ENCODE results near the gene SLIT1. TPM values are rescaled to one million over a fixed set of nuclear protein-coding genes. Genes with fewer than 3 reads are reported as not detected.

Gene SLIT1
- total RNA-seq, 1 donor from 2014 or later: 0.23 TPM

DNA sequence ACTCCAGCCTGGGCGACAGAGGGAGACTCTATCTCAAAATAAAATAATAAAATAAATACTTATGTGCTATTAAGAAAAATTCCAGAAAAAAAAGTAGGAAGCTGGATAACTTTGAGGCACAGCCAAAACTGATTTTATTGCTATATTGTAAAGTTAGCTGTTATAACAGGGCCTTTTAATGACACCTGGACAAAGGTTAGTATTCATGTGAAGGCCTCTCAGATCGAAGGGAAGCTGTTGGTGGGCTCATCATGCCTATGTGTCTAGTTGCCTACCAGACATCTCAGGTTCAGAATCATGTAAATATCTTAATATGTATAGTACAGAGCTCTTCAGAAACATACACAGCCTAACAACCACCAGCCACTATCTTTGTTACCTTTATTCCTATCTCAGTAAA, 210.6 kb downstream of the SLIT1 start:
- TF ChIP-seq, protein P1, sequence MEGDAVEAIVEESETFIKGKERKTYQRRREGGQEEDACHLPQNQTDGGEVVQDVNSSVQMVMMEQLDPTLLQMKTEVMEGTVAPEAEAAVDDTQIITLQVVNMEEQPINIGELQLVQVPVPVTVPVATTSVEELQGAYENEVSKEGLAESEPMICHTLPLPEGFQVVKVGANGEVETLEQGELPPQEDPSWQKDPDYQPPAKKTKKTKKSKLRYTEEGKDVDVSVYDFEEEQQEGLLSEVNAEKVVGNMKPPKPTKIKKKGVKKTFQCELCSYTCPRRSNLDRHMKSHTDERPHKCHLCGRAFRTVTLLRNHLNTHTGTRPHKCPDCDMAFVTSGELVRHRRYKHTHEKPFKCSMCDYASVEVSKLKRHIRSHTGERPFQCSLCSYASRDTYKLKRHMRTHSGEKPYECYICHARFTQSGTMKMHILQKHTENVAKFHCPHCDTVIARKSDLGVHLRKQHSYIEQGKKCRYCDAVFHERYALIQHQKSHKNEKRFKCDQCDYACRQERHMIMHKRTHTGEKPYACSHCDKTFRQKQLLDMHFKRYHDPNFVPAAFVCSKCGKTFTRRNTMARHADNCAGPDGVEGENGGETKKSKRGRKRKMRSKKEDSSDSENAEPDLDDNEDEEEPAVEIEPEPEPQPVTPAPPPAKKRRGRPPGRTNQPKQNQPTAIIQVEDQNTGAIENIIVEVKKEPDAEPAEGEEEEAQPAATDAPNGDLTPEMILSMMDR (IDR thresholded peaks at IDR 0.05; ENCODE audit: insufficient read depth, low read depth, low read length): no peak
- TF ChIP-seq EZH2 (IDR thresholded peaks at IDR 0.05; ENCODE audit: insufficient read depth, low read length): no peak

DNA sequence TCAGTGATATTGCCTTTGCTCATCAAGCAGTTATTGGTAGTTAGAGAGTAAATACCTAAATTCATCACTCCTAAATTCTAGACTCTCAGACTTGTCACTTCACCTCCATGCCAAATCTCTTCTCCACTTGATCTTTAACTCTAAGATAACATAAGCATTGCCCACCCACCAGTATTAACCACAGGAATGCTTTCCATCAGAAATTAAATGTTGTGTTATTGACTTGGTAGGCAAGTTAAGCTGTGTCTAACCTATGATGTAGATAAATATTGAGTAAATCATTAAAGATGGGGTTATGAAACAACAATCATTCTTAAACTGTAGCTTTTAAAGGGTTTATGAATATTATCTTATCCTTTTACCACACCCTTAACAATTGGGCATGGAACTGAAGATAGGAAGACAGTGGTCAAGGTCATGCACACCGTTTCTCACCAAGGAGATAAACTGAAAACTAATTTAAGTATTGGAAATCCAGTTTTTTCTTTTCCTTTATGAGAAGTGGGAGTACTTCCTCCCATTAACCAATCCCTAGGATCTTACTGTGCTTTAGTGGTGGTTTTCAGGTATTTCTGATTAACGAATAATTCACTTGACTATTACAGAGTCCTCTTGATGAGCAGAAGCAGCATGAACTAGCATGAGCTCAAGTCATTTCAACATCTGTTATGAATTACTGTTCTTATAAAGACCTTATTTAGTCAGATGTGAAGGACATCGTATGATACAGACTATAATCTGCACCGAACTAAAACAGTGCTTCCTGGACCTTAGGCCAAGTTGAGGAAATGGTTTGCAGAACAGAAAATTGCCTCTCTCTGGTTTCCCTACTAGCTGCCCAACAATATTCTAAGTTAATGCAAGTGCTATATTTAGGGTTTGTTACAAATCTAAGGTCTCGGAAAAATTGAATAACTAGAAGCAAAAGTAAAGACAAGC, 211.7 kb downstream of the SLIT1 start:
- no peaks in the 10 kb centered on the region for H4K20me1 ChIP-seq (ENCODE audit: insufficient read depth, low read length)
- peak; percentile 29 for FAIRE-seq
- no peaks in the 10 kb centered on the region for H3K4me1 ChIP-seq (ENCODE audit: insufficient read depth, low read length)
- H3K36me3 Mint-ChIP-seq (ENCODE audit: low read depth, unreplicated experiment): no peaks in the 10 kb centered on the region
- DNase-seq (ENCODE audit: low read depth): peak; percentile 26
- H2AFZ ChIP-seq (ENCODE audit: low read depth, low read length): no peak overlapping the region
- no peaks in the 10 kb centered on the region for H3K9me3 Mint-ChIP-seq (ENCODE audit: unreplicated experiment)
- H3K27ac Mint-ChIP-seq (ENCODE audit: unreplicated experiment): peak overlapping the region; percentile 1
- H3K27me3 Mint-ChIP-seq (ENCODE audit: low read depth, unreplicated experiment): no peaks in the 10 kb centered on the region
- no peaks in the 10 kb centered on the region for H3K27me3 ChIP-seq (ENCODE audit: insufficient read depth, low read length)
- TF ChIP-seq, protein P1 (IDR thresholded peaks at IDR 0.05; ENCODE audit: insufficient read depth, low read depth, low read length): no peak
- TF ChIP-seq EZH2 (IDR thresholded peaks at IDR 0.05; ENCODE audit: insufficient read depth, low read length): no peak
- no peak overlapping the region for H3K4me3 ChIP-seq (ENCODE audit: insufficient read depth, low read depth, low read length)
- H3K9ac ChIP-seq (ENCODE audit: low read length): no peak overlapping the region
- peaks cover 13% of the 10 kb centered on the region for H3K4me1 Mint-ChIP-seq (ENCODE audit: low read depth, unreplicated experiment)
- H3K4me2 ChIP-seq (ENCODE audit: low read length): no peak overlapping the region
- H3K4me3 Mint-ChIP-seq (ENCODE audit: unreplicated experiment): no peak overlapping the region
- H3K9me3 ChIP-seq (ENCODE audit: insufficient read depth, low read depth, low read length): no peaks in the 10 kb centered on the region
- no peaks in the 10 kb centered on the region for H3K79me2 ChIP-seq (ENCODE audit: insufficient read depth, low read length)
- H3K27ac ChIP-seq (ENCODE audit: low read depth, low read length): no peak overlapping the region
- no peaks in the 10 kb centered on the region for H3K36me3 ChIP-seq (ENCODE audit: insufficient read depth, low read length)

More for the DNA sequence above, 210.6 kb downstream of the SLIT1 start:
- H3K9me3 Mint-ChIP-seq (ENCODE audit: unreplicated experiment): no peaks in the 10 kb centered on the region
- H3K4me1 ChIP-seq (ENCODE audit: insufficient read depth, low read length): no peaks in the 10 kb centered on the region
- peaks cover 2% of the 10 kb centered on the region for H3K36me3 Mint-ChIP-seq (ENCODE audit: low read depth, unreplicated experiment)
- FAIRE-seq: no peak
- no peak overlapping the region for H3K4me3 ChIP-seq (ENCODE audit: insufficient read depth, low read depth, low read length)
- H3K9ac ChIP-seq (ENCODE audit: low read length): no peak overlapping the region
- H3K27ac ChIP-seq (ENCODE audit: low read depth, low read length): no peak overlapping the region
- H3K27me3 Mint-ChIP-seq (ENCODE audit: low read depth, unreplicated experiment): no peaks in the 10 kb centered on the region
- H3K9me3 ChIP-seq (ENCODE audit: insufficient read depth, low read depth, low read length): no peaks in the 10 kb centered on the region
- H3K4me2 ChIP-seq (ENCODE audit: low read length): no peak overlapping the region
- no peaks in the 10 kb centered on the region for H3K36me3 ChIP-seq (ENCODE audit: insufficient read depth, low read length)
- no peaks in the 10 kb centered on the region for H3K27me3 ChIP-seq (ENCODE audit: insufficient read depth, low read length)
- no peaks in the 10 kb centered on the region for H3K79me2 ChIP-seq (ENCODE audit: insufficient read depth, low read length)
- DNase-seq (ENCODE audit: low read depth): no peak
- H3K4me1 Mint-ChIP-seq (ENCODE audit: low read depth, unreplicated experiment): peaks cover 13% of the 10 kb centered on the region
- no peaks in the 10 kb centered on the region for H4K20me1 ChIP-seq (ENCODE audit: insufficient read depth, low read length)
- no peak overlapping the region for H3K27ac Mint-ChIP-seq (ENCODE audit: unreplicated experiment)
- H2AFZ ChIP-seq (ENCODE audit: low read depth, low read length): no peak overlapping the region
- no peak overlapping the region for H3K4me3 Mint-ChIP-seq (ENCODE audit: unreplicated experiment)

DNA sequence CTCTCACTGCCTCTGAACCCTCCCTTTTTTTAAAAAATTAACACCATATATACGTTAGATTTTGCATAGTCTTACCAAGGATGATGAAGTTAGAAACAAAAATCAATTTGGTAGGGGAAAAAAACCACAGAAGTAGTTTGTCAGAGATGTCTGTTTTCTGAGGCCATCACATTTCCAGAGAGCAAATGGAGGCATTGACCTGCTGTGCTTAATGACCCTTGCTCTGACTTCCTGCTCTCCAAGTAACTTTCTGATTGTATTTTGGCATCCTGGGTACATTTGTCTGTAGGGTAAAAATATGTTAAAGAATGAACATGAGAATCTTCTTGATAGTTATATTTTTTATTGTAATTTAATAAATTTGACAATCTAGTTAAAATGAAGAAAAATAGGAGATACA, 213.5 kb downstream of the SLIT1 start:
- DNase-seq (ENCODE audit: low read depth): no peak
- H3K4me3 ChIP-seq (ENCODE audit: insufficient read depth, low read depth, low read length): no peak overlapping the region

More for the DNA sequence above, 213.5 kb downstream of the SLIT1 start:
- Histone ChIP-seq H3K4me1 (ENCODE audit: insufficient read depth, low read length) (peaks cover 8% of the 10 kb centered on the region), H3K4me2 (ENCODE audit: low read length) (no peak overlapping the region), H3K27me3 (ENCODE audit: insufficient read depth, low read length) (no peaks in the 10 kb centered on the region), H3K36me3 (ENCODE audit: insufficient read depth, low read length) (no peaks in the 10 kb centered on the region), H4K20me1 (ENCODE audit: insufficient read depth, low read length) (no peaks in the 10 kb centered on the region), H3K79me2 (ENCODE audit: insufficient read depth, low read length) (no peaks in the 10 kb centered on the region), H3K9ac (ENCODE audit: low read length) (no peak overlapping the region), H2AFZ (ENCODE audit: low read depth, low read length) (no peak overlapping the region), H3K9me3 (ENCODE audit: insufficient read depth, low read depth, low read length) (no peaks in the 10 kb centered on the region), H3K27ac (ENCODE audit: low read depth, low read length) (no peak overlapping the region)
- Mint-ChIP-seq H3K27me3 (ENCODE audit: low read depth, unreplicated experiment) (no peaks in the 10 kb centered on the region), H3K4me3 (ENCODE audit: unreplicated experiment) (no peak overlapping the region), H3K4me1 (ENCODE audit: low read depth, unreplicated experiment) (peaks cover 15% of the 10 kb centered on the region), H3K27ac (ENCODE audit: unreplicated experiment) (no peak overlapping the region), H3K36me3 (ENCODE audit: low read depth, unreplicated experiment) (no peaks in the 10 kb centered on the region), H3K9me3 (ENCODE audit: unreplicated experiment) (no peaks in the 10 kb centered on the region)
- TF ChIP-seq, protein P1 (IDR thresholded peaks at IDR 0.05; ENCODE audit: insufficient read depth, low read depth, low read length): no peak
- no peak for TF ChIP-seq EZH2 (IDR thresholded peaks at IDR 0.05; ENCODE audit: insufficient read depth, low read length)
- no peak for FAIRE-seq
